Sigmoid colon (tissue), 4 donors: ENCODE data around the gene GATA5.

Experiments used
- CTCF ChIP-seq, 4 experiments: fragments of 450-650 bp in 3 of 4; fragments of 200-600 bp in 1 of 4; IDR thresholded peaks; one replicate each; pipeline ENCODE4 v1.5.1; 2016 to 2019; ENCODE audit warnings: antibody characterized with exemption in 4 of 4, mild to moderate bottlenecking in 3 of 4, moderate library complexity in 2 of 4
- EP300 ChIP-seq, 4 donors: sonication (generic); formaldehyde crosslinking; IDR thresholded peaks; one replicate each; pipeline ENCODE4 v1.6.1; 2017; ENCODE audit warnings: antibody characterized with exemption in 4 of 4
- POLR2A ChIP-seq, 2 donors: fragments of 450-650 bp; IDR thresholded peaks; one replicate each; pipeline ENCODE4 v1.6.1; 2016; ENCODE audit warnings: antibody characterized with exemption in 2 of 2, mild to moderate bottlenecking in 2 of 2, moderate library complexity in 2 of 2
- POLR2AphosphoS5 ChIP-seq, 4 donors: sonication (generic); formaldehyde crosslinking; IDR thresholded peaks; one replicate each; pipeline ENCODE4 v1.6.1; 2017; ENCODE audit warnings: antibody characterized with exemption in 4 of 4

- TF ChIP-seq POLR2A (IDR thresholded peaks at IDR 0.05): no peak
- peak in 3 of 4 experiments; percentile 21 to 72 (median 36) for TF ChIP-seq CTCF (IDR thresholded peaks at IDR 0.05)
- TF ChIP-seq EP300 (IDR thresholded peaks at IDR 0.05): no peak
- no peak for TF ChIP-seq POLR2AphosphoS5 (IDR thresholded peaks at IDR 0.05)
Observed at GRCh38 chr20:62496568-62497218, 20.9 kb upstream of the GATA5 start.
